Lung (tissue), 12 donors: ENCODE measurements around the gene VPS11. TPM values are rescaled to one million over a fixed set of nuclear protein-coding genes. Genes with fewer than 3 reads are reported as not detected.

ENCODE experiments used
- ATAC-seq: fragments of 200-7000 bp; cut with Tn5 transposase; one replicate; pipeline ENCODE4 v1.9.1; 2020; ENCODE audit warnings: moderate number of reproducible peaks; ENCODE audit not compliant: insufficient read depth, low FRiP score
- DNase-seq, 3 donors: peaks; one replicate each; pipeline ENCODE4 v3.0.0-alpha.2; 2013 to 2017
- H3K27ac ChIP-seq, 2 donors: one replicate each; pipeline ENCODE4 v1.5.1; 2013; ENCODE audit warnings: mild to moderate bottlenecking in 2 of 2, moderate library complexity in 2 of 2, control low read depth in 1 of 2, inconsistent platforms in 1 of 2, low read depth in 1 of 2, low read length in 1 of 2
- H3K27me3 ChIP-seq, 3 donors: one replicate each; pipeline ENCODE4 v1.5.1; 2013; ENCODE audit warnings: low read length in 2 of 3; ENCODE audit not compliant: control insufficient read depth in 3 of 3, insufficient read depth in 3 of 3
- H3K36me3 ChIP-seq, 4 donors: one replicate each; pipeline ENCODE4 v1.5.1; 2013; ENCODE audit warnings: low read length in 4 of 4, mild to moderate bottlenecking in 1 of 4, moderate library complexity in 1 of 4; ENCODE audit not compliant: control insufficient read depth in 4 of 4, insufficient read depth in 4 of 4
- H3K4me1 ChIP-seq, 5 donors: one replicate each; pipeline ENCODE4 v1.5.1; 2013; ENCODE audit warnings: low read length in 5 of 5, mild to moderate bottlenecking in 2 of 5, moderate library complexity in 1 of 5; ENCODE audit not compliant: control insufficient read depth in 5 of 5, insufficient read depth in 5 of 5
- H3K4me3 ChIP-seq: one replicate; pipeline ENCODE4 v1.5.1; 2013; ENCODE audit warnings: mild to moderate bottlenecking, control low read depth, moderate library complexity
- H3K9ac ChIP-seq, 2 donors: one replicate each; pipeline ENCODE4 v1.5.1; 2013; ENCODE audit warnings: low read length in 2 of 2, control low read depth in 1 of 2; ENCODE audit not compliant: insufficient read depth in 1 of 2
- H3K9me3 ChIP-seq, 4 donors: one replicate each; pipeline ENCODE4 v1.5.1; 2013; ENCODE audit warnings: low read length in 3 of 4, mild to moderate bottlenecking in 1 of 4, moderate library complexity in 1 of 4; ENCODE audit not compliant: control insufficient read depth in 4 of 4, insufficient read depth in 3 of 4
- CTCF ChIP-seq: IDR thresholded peaks from 2 replicates; pipeline ENCODE4 v1.5.1; 2012; ENCODE audit warnings: mild to moderate bottlenecking; ENCODE audit errors: control extremely low read depth, extremely low read depth
- WGBS, 2 donors: extraction: QIAGEN DNeasy Blood & Tissue Kit; methylation state at CpG; one replicate each; pipeline ENCODE4 v1.1.7; 2013; 5-methylcytosine and 5-hydroxymethylcytosine counted together
- polyA plus RNA-seq, 2 donors: library from polyadenylated mRNA; stranded (reverse); fragments of 200-250 nt; gene quantifications; one replicate each; pipeline ENCODE4 v1.2.1, GENCODE V29; 2013
- total RNA-seq, 2 donors: library from RNA; depleted of rRNA in 1 of 2; stranded (reverse); fragments of >200 nt in 1 of 2; gene quantifications; one replicate each; pipeline ENCODE4 v1.2.1, GENCODE V29; 2014 to 2021
- donor health status: control.
- donor health status: control.
- donor health status: Bipolar disorder and iron deficiency.
- donor health status: healthy.
- donor health status: DM: yes; HTN: yes; CAD: no.

The VPS11 gene
- total and polyA plus RNA-seq, 4 donors: 33.8 to 56.1 (median 35.3) TPM

DNA sequence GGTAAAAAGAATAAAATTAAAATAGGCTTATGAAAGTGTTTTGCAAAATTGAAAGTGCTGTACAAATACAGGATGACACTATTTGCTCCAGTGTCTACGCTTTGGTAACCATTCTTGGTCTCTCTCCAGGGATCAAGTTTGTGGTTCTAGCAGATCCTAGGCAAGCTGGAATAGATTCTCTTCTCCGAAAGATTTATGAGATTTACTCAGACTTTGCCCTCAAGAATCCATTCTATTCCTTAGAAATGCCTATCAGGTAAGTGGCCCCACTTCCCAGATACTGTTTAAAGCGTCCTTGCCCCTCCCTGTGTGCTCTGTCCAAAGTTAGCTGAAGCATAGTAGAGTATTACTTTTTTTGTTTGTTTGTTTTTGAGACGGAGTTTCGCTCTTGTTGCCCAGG is 46.0 kb upstream of the VPS11 start:
- H3K9me3 ChIP-seq: no peaks in the 10 kb centered on the region
- H3K36me3 ChIP-seq: peaks cover 10 to 26% (median 17%) of the 10 kb centered on the region in 4 donors
- ATAC-seq: no peak
- H3K4me3 ChIP-seq: no peak overlapping the region
- H3K4me1 ChIP-seq: peaks cover 1 to 28% (median 10%) of the 10 kb centered on the region in 5 donors
- no peak for TF ChIP-seq CTCF
- no peak for DNase-seq
- H3K27me3 ChIP-seq: no peaks in the 10 kb centered on the region
- 89 to 91% methylated on average over 5 of the region's 5 CpGs for WGBS, 2 donors
- H3K9ac ChIP-seq: no peak overlapping the region
- H3K27ac ChIP-seq: no peak overlapping the region

DNA sequence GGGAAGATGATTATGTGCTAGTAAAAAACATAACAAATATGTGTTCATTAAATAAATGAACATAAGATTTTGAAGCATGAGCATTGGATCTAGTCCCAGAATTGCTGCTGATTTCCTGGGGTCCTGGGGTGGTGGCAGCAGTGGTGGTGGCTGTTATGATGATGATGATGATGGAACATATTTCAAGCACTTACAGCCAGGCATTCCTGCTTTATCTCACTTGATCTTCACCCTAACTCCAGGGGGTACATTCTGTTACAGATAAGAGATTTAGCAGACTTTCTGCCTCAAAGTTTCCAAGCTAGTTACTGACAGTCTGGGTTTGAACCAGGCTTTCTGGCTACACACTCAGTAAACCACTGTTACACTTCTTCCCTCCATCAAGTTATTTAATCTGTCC is 43.9 kb upstream of the VPS11 start:
- no peak overlapping the region for H3K4me3 ChIP-seq
- no peaks in the 10 kb centered on the region for H3K27me3 ChIP-seq
- DNase-seq (no peak), ATAC-seq (no peak)
- H3K27ac ChIP-seq: no peak overlapping the region
- no peak for TF ChIP-seq CTCF
- H3K9me3 ChIP-seq: no peaks in the 10 kb centered on the region
- H3K9ac ChIP-seq: no peak overlapping the region
- peaks cover 10 to 23% (median 17%) of the 10 kb centered on the region in 4 donors for H3K36me3 ChIP-seq
- H3K4me1 ChIP-seq: peaks cover 0 to 22% (median 9%) of the 10 kb centered on the region in 5 donors

DNA sequence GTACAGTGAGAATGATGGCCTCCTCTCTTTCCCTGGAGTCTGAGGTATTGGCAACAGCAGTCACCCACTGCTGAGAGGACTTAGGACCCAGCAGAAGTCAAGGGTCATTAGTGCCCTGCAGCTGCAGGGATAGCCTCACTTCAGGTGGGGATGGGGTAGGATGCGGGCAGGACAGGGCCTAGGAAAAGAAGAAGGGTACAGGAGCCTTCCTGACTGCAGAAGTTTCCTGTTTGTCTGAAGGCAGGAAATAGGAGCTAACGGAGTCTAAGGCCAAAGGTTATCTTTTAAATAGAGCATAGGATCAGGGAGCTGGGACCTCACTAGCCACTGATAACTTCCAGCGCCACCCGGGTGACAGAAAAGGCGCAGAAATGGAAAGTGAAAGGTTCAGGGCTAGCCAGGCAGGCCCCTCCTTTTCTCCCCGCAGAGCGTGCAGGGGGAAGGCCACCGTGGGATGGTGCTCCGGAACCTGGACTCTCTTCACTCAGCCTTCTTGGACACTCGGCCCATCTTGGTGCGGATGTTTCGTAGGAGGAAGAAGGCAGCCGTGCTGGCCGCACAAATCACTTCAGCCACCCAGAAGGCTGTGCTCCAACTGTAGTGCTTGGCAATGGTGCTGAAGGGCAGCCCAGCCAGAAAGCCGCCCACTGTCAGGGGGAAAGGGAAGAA is 43.1 kb upstream of the VPS11 start:
- no peak for TF ChIP-seq CTCF
- Histone ChIP-seq H3K36me3 (peaks cover 10 to 25% (median 17%) of the 10 kb centered on the region in 4 donors), H3K4me1 (peaks cover 0 to 28% (median 14%) of the 10 kb centered on the region in 5 donors), H3K27ac (peak overlapping the region in 1 of 2 donors; percentile 52), H3K27me3 (no peaks in the 10 kb centered on the region), H3K9ac (no peak overlapping the region), H3K9me3 (no peaks in the 10 kb centered on the region), H3K4me3 (no peak overlapping the region)
- DNase-seq: no peak
- 69 to 74% methylated on average over 15 of the region's 15 CpGs for WGBS, 2 donors
- ATAC-seq: no peak

DNA sequence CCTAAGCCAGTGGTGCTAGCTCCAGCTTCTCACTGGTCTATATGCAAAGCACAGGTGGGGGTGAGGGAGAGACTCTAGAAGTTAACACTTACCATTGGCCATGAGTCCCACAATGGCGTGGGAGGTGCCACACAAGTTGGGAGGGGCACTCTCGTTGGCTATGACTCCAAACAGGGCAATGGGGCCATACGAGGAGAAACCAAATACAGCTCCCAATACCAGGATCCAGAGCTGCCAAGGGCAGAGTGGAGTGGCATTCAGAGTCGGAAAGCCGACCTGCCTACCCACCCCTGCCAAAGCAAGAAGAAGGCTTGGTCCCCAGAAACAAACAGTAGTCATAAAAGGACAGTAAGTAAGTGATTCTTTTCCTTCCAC is 42.5 kb upstream of the VPS11 start:
- Histone ChIP-seq H3K27ac (peak overlapping the region in 1 of 2 donors; percentile 52), H3K9me3 (no peaks in the 10 kb centered on the region), H3K4me3 (no peak overlapping the region), H3K27me3 (no peaks in the 10 kb centered on the region), H3K36me3 (peaks cover 10 to 25% (median 15%) of the 10 kb centered on the region in 4 donors), H3K9ac (no peak overlapping the region), H3K4me1 (peaks cover 0 to 28% (median 13%) of the 10 kb centered on the region in 5 donors)
- TF ChIP-seq CTCF: no peak
- WGBS, 2 donors: 77 to 79% methylated on average over 5 of the region's 5 CpGs
- no peak for ATAC-seq
- DNase-seq: no peak
